Measurements from ENCODE around the gene STARD4.

DNA sequence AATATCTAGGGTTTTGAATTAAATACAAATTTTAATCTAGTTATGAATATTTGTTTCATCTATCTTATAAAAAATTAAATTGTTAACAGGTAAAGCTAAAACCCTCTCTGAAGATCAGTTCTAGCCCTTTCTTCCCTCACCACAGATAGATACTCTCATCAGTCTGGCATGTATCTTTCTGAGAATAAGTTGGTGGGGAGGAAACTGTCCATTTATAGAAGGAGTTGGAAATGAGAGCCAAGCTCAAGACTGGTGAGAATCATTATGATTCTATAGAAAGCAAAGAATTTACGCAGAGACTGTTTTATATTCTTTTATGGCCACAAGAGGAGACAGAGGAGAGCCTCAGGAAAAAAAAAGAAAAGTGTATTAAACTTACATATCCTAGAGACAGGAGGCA, 59.0 kb downstream of the STARD4 start:
- TF ChIP-seq, protein P1, sequence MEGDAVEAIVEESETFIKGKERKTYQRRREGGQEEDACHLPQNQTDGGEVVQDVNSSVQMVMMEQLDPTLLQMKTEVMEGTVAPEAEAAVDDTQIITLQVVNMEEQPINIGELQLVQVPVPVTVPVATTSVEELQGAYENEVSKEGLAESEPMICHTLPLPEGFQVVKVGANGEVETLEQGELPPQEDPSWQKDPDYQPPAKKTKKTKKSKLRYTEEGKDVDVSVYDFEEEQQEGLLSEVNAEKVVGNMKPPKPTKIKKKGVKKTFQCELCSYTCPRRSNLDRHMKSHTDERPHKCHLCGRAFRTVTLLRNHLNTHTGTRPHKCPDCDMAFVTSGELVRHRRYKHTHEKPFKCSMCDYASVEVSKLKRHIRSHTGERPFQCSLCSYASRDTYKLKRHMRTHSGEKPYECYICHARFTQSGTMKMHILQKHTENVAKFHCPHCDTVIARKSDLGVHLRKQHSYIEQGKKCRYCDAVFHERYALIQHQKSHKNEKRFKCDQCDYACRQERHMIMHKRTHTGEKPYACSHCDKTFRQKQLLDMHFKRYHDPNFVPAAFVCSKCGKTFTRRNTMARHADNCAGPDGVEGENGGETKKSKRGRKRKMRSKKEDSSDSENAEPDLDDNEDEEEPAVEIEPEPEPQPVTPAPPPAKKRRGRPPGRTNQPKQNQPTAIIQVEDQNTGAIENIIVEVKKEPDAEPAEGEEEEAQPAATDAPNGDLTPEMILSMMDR (IDR thresholded peaks at IDR 0.05) = no peak
- TF ChIP-seq POLR2A (IDR thresholded peaks at IDR 0.05) = no peak

All from thyroid gland (tissue), 4 donors.